Activated B cell treated with CpG ODN at 0.5 μM for 24 hours (primary cell): ENCODE measurements around the gene BRIP1. TPM values are rescaled to one million over a fixed set of nuclear protein-coding genes. Genes with fewer than 3 reads are reported as not detected.

ENCODE experiments used
- ATAC-seq: fragments of 200-7000 bp; cut with Tn5 transposase; one replicate; pipeline ENCODE4 v1.10.0; 2021; ENCODE audit warnings: low read depth, mild to moderate bottlenecking, moderate library complexity
- CTCF ChIA-PET: fragments of 350-600 bp; sonication (Branson Sonifier 250); formaldehyde crosslinking; loops from one replicate; lab custom pipeline; 2021; ENCODE audit warnings: antibody characterized with exemption; lab: Charles Lee
- POLR2A ChIA-PET: fragments of 350-600 bp; sonication (Branson Sonifier 250); formaldehyde crosslinking; loops from one replicate; lab custom pipeline; 2021; ENCODE audit warnings: antibody characterized with exemption; lab: Charles Lee
- DNase-seq: peaks from one replicate; pipeline ENCODE4 v3.0.0; 2022
- H3K27ac Mint-ChIP-seq: one replicate; pipeline ENCODE4 v1.8.0; 2020; ENCODE audit warnings: mixed read lengths
- H3K27me3 Mint-ChIP-seq: one replicate; pipeline ENCODE4 v1.8.0; 2021; ENCODE audit warnings: mixed read lengths
- H3K36me3 Mint-ChIP-seq: one replicate; pipeline ENCODE4 v1.8.0; 2021; ENCODE audit warnings: low read depth, mixed read lengths
- H3K4me1 Mint-ChIP-seq: one replicate; pipeline ENCODE4 v1.8.0; 2021; ENCODE audit warnings: mixed read lengths
- H3K4me3 Mint-ChIP-seq: one replicate; pipeline ENCODE4 v1.8.0; 2020; ENCODE audit warnings: mild to moderate bottlenecking, mixed read lengths
- H3K9me3 Mint-ChIP-seq: one replicate; pipeline ENCODE4 v1.8.0; 2020; ENCODE audit warnings: mixed read lengths
- intact Hi-C: fragments of 100-400 bp; cut with micrococcal nuclease; formaldehyde crosslinking; loops from one replicate; pipeline ENCODE4 v1.15.1; 2024
- total RNA-seq: library from RNA; stranded (reverse); gene quantifications from 2 replicates; pipeline ENCODE4 v1.2.3, GENCODE V29; 2022
- TF ChIP-seq, protein P1 (sequence below): fragments of 200-600 bp; IDR thresholded peaks from one replicate; pipeline ENCODE4 v1.8.0; 2022; ENCODE audit warnings: antibody characterized with exemption, mild to moderate bottlenecking

Gene BRIP1
- total RNA-seq, 1 donor from 2014 or later, result 2.5 TPM

DNA sequence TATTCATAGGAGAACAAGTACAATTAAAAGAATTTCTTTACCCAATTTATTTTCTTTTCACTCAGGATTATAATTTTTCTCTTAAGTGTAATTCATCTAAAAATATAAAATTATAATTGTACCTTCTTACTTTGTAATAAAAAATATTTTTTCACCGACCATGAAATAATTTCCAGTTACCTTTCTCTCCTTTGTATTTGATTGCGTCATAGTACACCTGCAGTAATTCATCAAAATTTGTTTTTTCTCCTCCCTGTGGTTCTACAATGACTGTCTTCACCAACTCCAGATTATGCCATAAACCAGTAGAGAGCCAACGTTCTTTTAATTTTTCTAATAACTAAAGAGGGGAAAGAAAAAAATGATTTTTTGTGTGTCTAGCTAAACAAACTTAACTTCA is 119.1 kb downstream of the BRIP1 start:
- Mint-ChIP-seq H3K27ac (no peak overlapping the region), H3K9me3 (peaks cover 14% of the 10 kb centered on the region), H3K4me3 (no peak overlapping the region), H3K27me3 (no peaks in the 10 kb centered on the region), H3K36me3 (peaks cover 6% of the 10 kb centered on the region), H3K4me1 (no peaks in the 10 kb centered on the region)
- intact Hi-C loops, result no loop called here
- ATAC-seq (no peak), DNase-seq (no peak)
- ChIA-PET CTCF (no interaction called here), POLR2A (no interaction called here)
- TF ChIP-seq, protein P1, sequence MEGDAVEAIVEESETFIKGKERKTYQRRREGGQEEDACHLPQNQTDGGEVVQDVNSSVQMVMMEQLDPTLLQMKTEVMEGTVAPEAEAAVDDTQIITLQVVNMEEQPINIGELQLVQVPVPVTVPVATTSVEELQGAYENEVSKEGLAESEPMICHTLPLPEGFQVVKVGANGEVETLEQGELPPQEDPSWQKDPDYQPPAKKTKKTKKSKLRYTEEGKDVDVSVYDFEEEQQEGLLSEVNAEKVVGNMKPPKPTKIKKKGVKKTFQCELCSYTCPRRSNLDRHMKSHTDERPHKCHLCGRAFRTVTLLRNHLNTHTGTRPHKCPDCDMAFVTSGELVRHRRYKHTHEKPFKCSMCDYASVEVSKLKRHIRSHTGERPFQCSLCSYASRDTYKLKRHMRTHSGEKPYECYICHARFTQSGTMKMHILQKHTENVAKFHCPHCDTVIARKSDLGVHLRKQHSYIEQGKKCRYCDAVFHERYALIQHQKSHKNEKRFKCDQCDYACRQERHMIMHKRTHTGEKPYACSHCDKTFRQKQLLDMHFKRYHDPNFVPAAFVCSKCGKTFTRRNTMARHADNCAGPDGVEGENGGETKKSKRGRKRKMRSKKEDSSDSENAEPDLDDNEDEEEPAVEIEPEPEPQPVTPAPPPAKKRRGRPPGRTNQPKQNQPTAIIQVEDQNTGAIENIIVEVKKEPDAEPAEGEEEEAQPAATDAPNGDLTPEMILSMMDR, result no peak

DNA sequence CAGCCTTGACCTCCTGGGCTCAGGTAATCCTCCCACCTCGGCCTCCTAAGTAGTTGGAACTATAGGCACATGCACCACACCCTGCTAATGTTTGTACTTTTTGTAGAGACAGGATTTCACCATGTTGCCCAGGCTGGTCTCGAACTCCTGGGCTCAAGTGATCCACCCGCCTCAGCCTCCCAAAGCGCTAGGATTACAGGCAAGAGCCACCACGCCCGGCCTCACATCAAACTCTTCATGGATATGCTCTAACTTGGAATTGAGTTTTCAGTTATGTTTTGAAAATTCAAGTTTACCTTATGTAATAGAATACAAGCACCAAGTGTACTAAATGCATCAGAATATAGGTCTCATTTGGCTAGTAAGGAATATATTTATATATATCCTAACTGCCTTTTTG is 119.6 kb downstream of the BRIP1 start:
- intact Hi-C loops, result no loop called here
- DNase-seq, result no peak
- no peak overlapping the region for H3K27ac Mint-ChIP-seq
- H3K4me3 Mint-ChIP-seq, result no peak overlapping the region
- no peak for ATAC-seq
- H3K36me3 Mint-ChIP-seq, result peaks cover 6% of the 10 kb centered on the region
- H3K27me3 Mint-ChIP-seq, result no peaks in the 10 kb centered on the region
- CTCF ChIA-PET, result no interaction called here
- no peaks in the 10 kb centered on the region for H3K4me1 Mint-ChIP-seq
- H3K9me3 Mint-ChIP-seq, result peaks cover 14% of the 10 kb centered on the region
- TF ChIP-seq, protein P1, result no peak
- POLR2A ChIA-PET, result no interaction called here

DNA sequence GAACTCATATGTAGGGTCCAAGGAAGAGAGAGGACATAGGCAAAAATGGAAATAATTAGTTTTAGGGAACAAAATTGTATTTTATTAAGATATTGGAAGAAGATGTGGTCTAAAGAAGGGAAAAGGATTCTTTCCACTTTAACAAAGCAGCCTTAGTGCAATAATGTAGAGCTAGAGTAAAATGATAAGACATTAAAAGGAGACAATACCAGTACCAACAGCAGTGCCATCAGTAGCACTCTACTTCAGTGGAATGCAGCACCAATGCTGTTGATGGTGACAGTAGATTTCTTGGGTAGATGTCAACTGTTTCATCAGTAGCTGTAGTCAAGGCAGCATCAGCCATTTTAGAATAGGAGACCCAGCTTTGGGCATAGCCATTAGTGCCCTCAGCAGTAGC is 124.3 kb downstream of the BRIP1 start:
- peaks cover 21% of the 10 kb centered on the region for H3K9me3 Mint-ChIP-seq
- H3K27ac Mint-ChIP-seq, result no peak overlapping the region
- H3K4me1 Mint-ChIP-seq, result no peaks in the 10 kb centered on the region
- POLR2A ChIA-PET, result no interaction called here
- CTCF ChIA-PET, result no interaction called here
- TF ChIP-seq, protein P1, result no peak
- intact Hi-C loops, result no loop called here
- H3K27me3 Mint-ChIP-seq, result no peaks in the 10 kb centered on the region
- no peak for DNase-seq
- peaks cover 6% of the 10 kb centered on the region for H3K36me3 Mint-ChIP-seq
- no peak overlapping the region for H3K4me3 Mint-ChIP-seq
- ATAC-seq, result no peak

DNA sequence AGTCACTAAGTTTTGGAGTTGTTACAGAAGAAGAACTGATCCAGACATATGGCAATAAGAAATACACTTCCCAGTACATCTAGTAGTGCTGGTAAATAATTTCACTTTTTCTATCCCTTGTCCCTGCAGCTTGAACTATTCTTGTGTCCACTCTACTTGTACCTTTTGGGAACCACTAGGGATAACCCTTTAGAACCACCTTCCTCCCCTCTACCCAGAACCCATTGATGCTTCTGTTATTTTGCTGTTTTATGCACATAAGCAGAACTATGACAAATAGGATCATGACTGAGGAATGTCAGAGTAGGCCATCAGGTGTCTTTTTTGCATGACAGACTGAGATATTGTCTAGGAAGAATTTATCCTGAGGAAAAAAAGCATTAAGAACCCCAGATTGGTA is 125.1 kb downstream of the BRIP1 start:
- Mint-ChIP-seq H3K9me3 (peaks cover 21% of the 10 kb centered on the region), H3K27me3 (no peaks in the 10 kb centered on the region), H3K36me3 (peaks cover 6% of the 10 kb centered on the region), H3K27ac (no peak overlapping the region), H3K4me1 (no peaks in the 10 kb centered on the region), H3K4me3 (no peak overlapping the region)
- DNase-seq, result no peak
- intact Hi-C loops, result no loop called here
- TF ChIP-seq, protein P1, result no peak
- ChIA-PET CTCF (no interaction called here), POLR2A (no interaction called here)
- ATAC-seq, result no peak

DNA sequence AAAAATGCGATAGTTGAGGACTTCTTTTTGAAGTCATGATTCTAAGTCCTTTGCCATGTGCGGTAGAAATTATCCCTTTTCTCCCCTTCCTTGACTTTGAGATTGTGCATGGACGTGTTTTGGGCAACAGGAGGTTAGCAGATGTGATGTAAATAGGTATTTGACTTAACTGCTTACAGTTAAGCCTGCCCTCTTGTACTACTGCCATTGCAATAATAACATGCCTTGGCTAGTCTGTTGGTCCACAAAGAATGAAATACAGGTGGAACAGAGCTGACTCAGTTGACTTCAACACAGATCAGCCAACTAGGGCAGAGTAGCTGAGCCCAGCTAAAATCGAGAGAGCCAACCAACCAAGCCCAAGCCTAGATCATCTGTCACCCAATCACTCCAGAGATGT is 125.5 kb downstream of the BRIP1 start:
- TF ChIP-seq, protein P1, result no peak
- DNase-seq (no peak), ATAC-seq (no peak)
- peaks cover 21% of the 10 kb centered on the region for H3K9me3 Mint-ChIP-seq
- intact Hi-C loops, result no loop called here
- no peak overlapping the region for H3K27ac Mint-ChIP-seq
- ChIA-PET CTCF (no interaction called here), POLR2A (no interaction called here)
- no peaks in the 10 kb centered on the region for H3K27me3 Mint-ChIP-seq
- no peaks in the 10 kb centered on the region for H3K4me1 Mint-ChIP-seq
- H3K4me3 Mint-ChIP-seq, result no peak overlapping the region
- peaks cover 6% of the 10 kb centered on the region for H3K36me3 Mint-ChIP-seq
